ENCODE results near the gene SLAMF1.
"Not testable (repeated sequence)": the region's sequence is repeated elsewhere in the genome, so short reads cannot be mapped to it uniquely, and the experiment has no call there.

The SLAMF1 gene

GRCh38 chr1:160597051-160597450 lies 49.8 kb downstream of the SLAMF1 start:
- no peak overlapping the region for H3K4me3 ChIP-seq (ENCODE audit: low read depth, low read length)
- no peak for DNase-seq (ENCODE audit: low read depth)
- in situ Hi-C loops (cut with HindIII; ENCODE audit: low sequenced_read_pairs) = no loop called here
- TF ChIP-seq, protein P1, sequence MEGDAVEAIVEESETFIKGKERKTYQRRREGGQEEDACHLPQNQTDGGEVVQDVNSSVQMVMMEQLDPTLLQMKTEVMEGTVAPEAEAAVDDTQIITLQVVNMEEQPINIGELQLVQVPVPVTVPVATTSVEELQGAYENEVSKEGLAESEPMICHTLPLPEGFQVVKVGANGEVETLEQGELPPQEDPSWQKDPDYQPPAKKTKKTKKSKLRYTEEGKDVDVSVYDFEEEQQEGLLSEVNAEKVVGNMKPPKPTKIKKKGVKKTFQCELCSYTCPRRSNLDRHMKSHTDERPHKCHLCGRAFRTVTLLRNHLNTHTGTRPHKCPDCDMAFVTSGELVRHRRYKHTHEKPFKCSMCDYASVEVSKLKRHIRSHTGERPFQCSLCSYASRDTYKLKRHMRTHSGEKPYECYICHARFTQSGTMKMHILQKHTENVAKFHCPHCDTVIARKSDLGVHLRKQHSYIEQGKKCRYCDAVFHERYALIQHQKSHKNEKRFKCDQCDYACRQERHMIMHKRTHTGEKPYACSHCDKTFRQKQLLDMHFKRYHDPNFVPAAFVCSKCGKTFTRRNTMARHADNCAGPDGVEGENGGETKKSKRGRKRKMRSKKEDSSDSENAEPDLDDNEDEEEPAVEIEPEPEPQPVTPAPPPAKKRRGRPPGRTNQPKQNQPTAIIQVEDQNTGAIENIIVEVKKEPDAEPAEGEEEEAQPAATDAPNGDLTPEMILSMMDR (IDR thresholded peaks at IDR 0.05; ENCODE audit: low read depth, low read length, missing control alignments) = no peak

DNA sequence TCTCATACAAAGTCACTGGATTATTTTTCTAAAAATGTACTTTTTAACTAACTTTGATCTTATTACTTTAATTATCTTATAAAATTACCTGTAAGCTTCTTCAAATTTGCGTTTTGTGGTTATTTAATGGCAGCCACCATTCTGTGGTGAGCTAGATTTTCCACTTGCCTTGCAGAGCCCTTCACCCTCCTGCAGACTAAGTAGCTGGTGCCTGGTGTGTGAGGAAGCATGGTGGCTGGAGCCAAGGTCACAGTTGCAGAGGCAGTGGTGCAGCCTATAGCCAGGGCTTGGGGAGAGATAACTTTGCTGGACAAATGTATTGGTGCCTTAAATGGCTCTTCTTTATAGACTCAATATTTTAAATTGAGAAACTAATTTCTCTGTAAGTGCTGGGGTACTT lies 56.4 kb downstream of the SLAMF1 start:
- TF ChIP-seq, protein P1 (IDR thresholded peaks at IDR 0.05; ENCODE audit: low read depth, low read length, missing control alignments) = no peak
- no peak for DNase-seq (ENCODE audit: low read depth)
- no peak overlapping the region for H3K4me3 ChIP-seq (ENCODE audit: low read depth, low read length)
- in situ Hi-C loops (cut with HindIII; ENCODE audit: low sequenced_read_pairs) = no loop called here

GRCh38 chr1:160588468-160588867 lies 58.4 kb downstream of the SLAMF1 start:
- no peak for DNase-seq (ENCODE audit: low read depth)
- no peak overlapping the region for H3K4me3 ChIP-seq (ENCODE audit: low read depth, low read length)
- in situ Hi-C loops (cut with HindIII; ENCODE audit: low sequenced_read_pairs) = loop anchor here (10.0 kb wide), 1 partner anchor 154 kb away; no protein-coding TSS in a partner anchor
- TF ChIP-seq, protein P1 (IDR thresholded peaks at IDR 0.05; ENCODE audit: low read depth, low read length, missing control alignments) = no peak

DNA sequence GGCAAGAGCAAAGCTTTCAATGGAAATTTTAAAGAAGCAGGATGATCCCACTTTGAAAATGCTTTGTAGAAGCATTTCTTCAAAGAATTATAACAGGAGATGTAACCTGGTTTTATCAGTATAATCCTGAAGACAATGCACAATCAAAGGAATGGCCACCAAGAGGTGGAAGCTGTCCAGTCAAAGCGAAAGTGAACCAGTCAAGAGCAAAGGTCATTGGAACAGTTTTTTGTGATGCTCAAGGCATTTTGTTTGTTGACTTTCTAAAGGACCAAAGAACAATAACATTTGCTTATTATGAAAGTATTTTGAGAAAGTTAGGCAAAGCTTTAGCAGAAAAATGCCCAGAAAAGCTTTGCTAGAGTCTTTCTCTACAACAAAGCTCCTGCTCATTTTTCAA lies 62.1 kb downstream of the SLAMF1 start:
- no peak for DNase-seq (ENCODE audit: low read depth)
- in situ Hi-C loops (cut with HindIII; ENCODE audit: low sequenced_read_pairs) = loop anchor here (10.0 kb wide), 1 partner anchor 150 kb away; no protein-coding TSS in a partner anchor
- H3K4me3 ChIP-seq (ENCODE audit: low read depth, low read length) = no peak overlapping the region
- TF ChIP-seq, protein P1 (IDR thresholded peaks at IDR 0.05; ENCODE audit: low read depth, low read length, missing control alignments) = no peak

DNA sequence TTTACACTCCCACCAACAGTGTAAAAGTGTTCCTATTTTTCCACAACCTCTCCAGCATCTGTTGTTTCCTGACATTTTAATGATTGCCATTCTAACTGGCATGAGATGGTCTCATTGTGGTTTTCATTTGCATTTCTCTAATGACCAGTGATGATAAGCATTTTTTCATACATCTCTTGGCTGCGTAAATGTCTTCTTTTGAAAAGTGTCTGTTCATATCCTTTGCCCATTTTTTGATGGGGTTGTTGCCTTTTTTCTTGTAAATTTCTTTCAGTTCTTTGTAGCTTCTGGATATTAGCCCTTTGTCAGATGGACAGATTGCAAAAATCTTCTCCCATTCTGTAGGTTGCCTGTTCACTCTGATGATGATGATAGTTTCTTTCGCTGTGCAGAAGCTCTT lies 63.9 kb downstream of the SLAMF1 start:
- not testable (repeated sequence) for H3K4me3 ChIP-seq (ENCODE audit: low read depth, low read length); DNase-seq (ENCODE audit: low read depth)
- in situ Hi-C loops (cut with HindIII; ENCODE audit: low sequenced_read_pairs) = loop anchor here (10.0 kb wide), 1 partner anchor 148 kb away; no protein-coding TSS in a partner anchor

DNA sequence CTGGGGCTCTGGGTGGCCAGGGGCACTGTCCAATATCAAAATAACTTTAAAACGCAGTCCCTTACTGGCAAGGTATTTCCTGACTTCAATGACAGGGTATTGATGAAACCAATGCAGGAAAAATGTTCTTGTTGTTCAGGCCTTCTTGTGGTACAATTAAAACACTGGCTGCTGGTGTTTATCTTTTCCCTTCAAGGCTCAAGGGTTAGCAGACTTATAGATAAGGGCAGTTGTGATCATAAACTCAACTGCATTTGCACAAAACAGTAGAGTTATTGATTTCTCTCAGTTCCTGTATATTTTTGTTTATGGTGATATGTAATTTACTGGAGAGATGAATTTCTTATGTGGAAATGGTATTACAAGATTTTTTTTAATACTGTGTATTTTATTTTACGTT lies 64.9 kb downstream of the SLAMF1 start:
- DNase-seq (ENCODE audit: low read depth) = no peak
- in situ Hi-C loops (cut with HindIII; ENCODE audit: low sequenced_read_pairs) = loop anchor here (10.0 kb wide), 1 partner anchor 147 kb away; no protein-coding TSS in a partner anchor
- TF ChIP-seq, protein P1 (IDR thresholded peaks at IDR 0.05; ENCODE audit: low read depth, low read length, missing control alignments) = no peak
- H3K4me3 ChIP-seq (ENCODE audit: low read depth, low read length) = no peak overlapping the region

- in situ Hi-C loops (cut with HindIII; ENCODE audit: low sequenced_read_pairs) = loop anchor here (10.0 kb wide), 1 partner anchor 146 kb away; no protein-coding TSS in a partner anchor
- TF ChIP-seq, protein P1 (IDR thresholded peaks at IDR 0.05; ENCODE audit: low read depth, low read length, missing control alignments) = no peak
- DNase-seq (ENCODE audit: low read depth) = no peak
- no peak overlapping the region for H3K4me3 ChIP-seq (ENCODE audit: low read depth, low read length)
Observed at GRCh38 chr1:160580221-160580812, 66.5 kb downstream of the SLAMF1 start.

Data from astrocyte of the cerebellum (primary cell).